Measurements from ENCODE around the gene PLCL1.

- no peak for TF ChIP-seq CTCF (IDR thresholded peaks at IDR 0.05)
- no peak for TF ChIP-seq POLR2A (IDR thresholded peaks at IDR 0.05)
Observed at GRCh38 chr2:198060277-198060676, 255.9 kb downstream of the PLCL1 start.

Data from lower leg skin (tissue), 3 donors.